HepG2 (cell line): Measurements from ENCODE around the gene ANKRD39. TPM values are rescaled to one million over a fixed set of nuclear protein-coding genes. Genes with fewer than 3 reads are reported as not detected.

ENCODE experiments used
- AFF4 ChIP-seq: sonication (generic); formaldehyde crosslinking; IDR thresholded peaks from 2 replicates; pipeline ENCODE4 v1.4.0; 2020; ENCODE audit warnings: missing genetic modification reagents
- NCOA5 ChIP-seq: sonication (generic); formaldehyde crosslinking; IDR thresholded peaks from 2 replicates; pipeline ENCODE4 v1.4.0; 2020; ENCODE audit warnings: missing genetic modification reagents
- NFE2L2 ChIP-seq: fragments of 150-350 bp; IDR thresholded peaks from 2 replicates; pipeline ENCODE4 v1.6.1; 2014; ENCODE audit warnings: low read length
- SNAPC4 ChIP-seq: sonication (generic); formaldehyde crosslinking; IDR thresholded peaks from 2 replicates; pipeline ENCODE4 v1.4.0; 2020; ENCODE audit warnings: mild to moderate bottlenecking, missing genetic modification reagents
- SP1 ChIP-seq, 2 experiments: fragments of 450-650 bp in 1 of 2; sonication (generic) in 1 of 2; formaldehyde crosslinking in 1 of 2; IDR thresholded peaks; 2 replicates each; pipeline versions ENCODE4 v1.4.0 to v1.6.1; 2016 to 2020; ENCODE audit warnings: missing genetic modification reagents in 1 of 2
- TBX2 ChIP-seq: sonication (generic); formaldehyde crosslinking; IDR thresholded peaks from 2 replicates; pipeline ENCODE4 v1.5.0; 2020; ENCODE audit warnings: missing genetic modification reagents, mild to moderate bottlenecking, borderline replicate concordance
- TRIM24 ChIP-seq: sonication (generic); formaldehyde crosslinking; IDR thresholded peaks from 2 replicates; pipeline ENCODE4 v1.8.0; 2022; ENCODE audit warnings: mild to moderate bottlenecking, missing genetic modification reagents
- ZHX1 ChIP-seq: sonication (generic); formaldehyde crosslinking; IDR thresholded peaks from 2 replicates; pipeline ENCODE4 v1.8.1; 2022; ENCODE audit warnings: low read depth, mild to moderate bottlenecking, missing genetic modification reagents
- ZNF597 ChIP-seq: sonication (generic); formaldehyde crosslinking; IDR thresholded peaks from 2 replicates; pipeline ENCODE4 v1.5.0; 2020; ENCODE audit warnings: missing genetic modification reagents
- ZNF768 ChIP-seq: sonication (generic); formaldehyde crosslinking; IDR thresholded peaks from 2 replicates; pipeline ENCODE4 v1.4.0; 2020; ENCODE audit warnings: missing genetic modification reagents
- polyA plus RNA-seq, 8 experiments: library from polyadenylated mRNA; depleted of rRNA in 3 of 8; stranded (reverse) in 7 of 8; unstranded in 1 of 8; fragments of >200 nt; fragmentation: Illumina TruSeq in 4 of 8; extraction: Trizol in 4 of 8; gene quantifications; 2 replicates each; pipeline versions ENCODE4 v1.2.1 to v1.2.3, GENCODE V29; 2011 to 2016; ENCODE audit warnings: low read depth in 4 of 8, missing spikeins in 1 of 8, mixed read lengths in 1 of 8; ENCODE audit not compliant: insufficient read depth in 1 of 8
- total RNA-seq, 5 experiments: library from RNA; depleted of rRNA; stranded (reverse); fragments of >200 nt; fragmentation: Illumina TruSeq; extraction: Trizol; gene quantifications; 2 replicates each; pipeline ENCODE4 v1.2.3, GENCODE V29; 2016; ENCODE audit warnings: low read depth in 1 of 5

ANKRD39 gene
- total and polyA plus RNA-seq, 2 of the 13 experiments (the other 11 are each of a cell fraction or from before 2014, with no cell fraction given), result 23.2 to 24.8 TPM

- TF ChIP-seq ZHX1 (CRISPR knock-in tag) (no peak), NFE2L2 (no peak), ZNF768 (CRISPR knock-in tag) (no peak), TRIM24 (no peak), SNAPC4 (CRISPR knock-in tag) (no peak), ZNF597 (CRISPR knock-in tag) (no peak), SP1 (IDR thresholded peaks at IDR 0.05) (no peak), SP1 (CRISPR knock-in tag; IDR thresholded peaks at IDR 0.05) (no peak), TBX2 (CRISPR knock-in tag) (peak; percentile 33; the same call in 1 of the 2 replicates), NCOA5 (CRISPR knock-in tag) (no peak), AFF4 (CRISPR knock-in tag) (no peak)
Observed at GRCh38 chr2:96848264-96848663, 9.6 kb downstream of the ANKRD39 start (continued).
